HepG2 (cell line): Measurements from ENCODE around the gene EMC9. TPM values are rescaled to one million over a fixed set of nuclear protein-coding genes. Genes with fewer than 3 reads are reported as not detected.

Experiments
- AHR ChIP-seq: IDR thresholded peaks from 2 replicates; pipeline ENCODE4 v1.6.1; 2018; ENCODE audit warnings: missing genetic modification reagents, missing compliant biosample characterization
- ARHGAP35 ChIP-seq: sonication (generic); formaldehyde crosslinking; IDR thresholded peaks from 2 replicates; pipeline ENCODE4 v1.9.0; 2022; ENCODE audit warnings: mild to moderate bottlenecking, inconsistent platforms, moderate library complexity, missing genetic modification reagents, borderline replicate concordance
- ARNT ChIP-seq: fragments of 450-650 bp; IDR thresholded peaks from 2 replicates; pipeline ENCODE4 v1.6.1; 2017
- ATRX ChIP-seq: sonication (generic); formaldehyde crosslinking; IDR thresholded peaks from 2 replicates; pipeline ENCODE4 v1.4.0; 2020; ENCODE audit warnings: missing genetic modification reagents, borderline replicate concordance
- CC2D1A ChIP-seq: sonication (generic); formaldehyde crosslinking; IDR thresholded peaks from 2 replicates; pipeline ENCODE4 v1.8.1; 2023; ENCODE audit warnings: mild to moderate bottlenecking, missing genetic modification reagents
- KMT2B ChIP-seq: IDR thresholded peaks from 2 replicates; pipeline ENCODE4 v1.6.1; 2016; ENCODE audit warnings: missing genetic modification reagents, missing compliant biosample characterization
- MAZ ChIP-seq, 2 experiments: sonication (generic) in 1 of 2; formaldehyde crosslinking in 1 of 2; IDR thresholded peaks; 2 replicates each; pipeline versions ENCODE4 v1.5.0 to v1.6.1; 2012 to 2020; ENCODE audit warnings: low read depth in 2 of 2, mild to moderate bottlenecking in 2 of 2, borderline replicate concordance in 1 of 2, improper control_type of control experiment in 1 of 2, low read length in 1 of 2, missing genetic modification reagents in 1 of 2, moderate library complexity in 1 of 2
- MED13 ChIP-seq: sonication (generic); formaldehyde crosslinking; IDR thresholded peaks from 2 replicates; pipeline ENCODE4 v1.5.0; 2020; ENCODE audit warnings: missing genetic modification reagents
- MEIS2 ChIP-seq: sonication (generic); formaldehyde crosslinking; IDR thresholded peaks from 2 replicates; pipeline ENCODE4 v1.9.0; 2021; ENCODE audit warnings: mild to moderate bottlenecking, missing genetic modification reagents
- MTF2 ChIP-seq: sonication (generic); formaldehyde crosslinking; IDR thresholded peaks from 2 replicates; pipeline ENCODE4 v1.5.0; 2020; ENCODE audit warnings: missing genetic modification reagents, borderline replicate concordance
- NCOA1 ChIP-seq: sonication (generic); formaldehyde crosslinking; IDR thresholded peaks from 2 replicates; pipeline ENCODE4 v1.9.0; 2021; ENCODE audit warnings: missing genetic modification reagents
- PHF5A ChIP-seq: IDR thresholded peaks from one replicate; pipeline ENCODE4 v1.6.1; 2018; ENCODE audit warnings: low read depth, missing genetic modification reagents; ENCODE audit not compliant: unreplicated experiment
- PRMT3 ChIP-seq: sonication (generic); formaldehyde crosslinking; IDR thresholded peaks from 2 replicates; pipeline ENCODE4 v1.8.1; 2022; ENCODE audit warnings: low read depth, mild to moderate bottlenecking, moderate library complexity, missing genetic modification reagents, borderline replicate concordance
- SP1 ChIP-seq, 2 experiments: fragments of 450-650 bp in 1 of 2; sonication (generic) in 1 of 2; formaldehyde crosslinking in 1 of 2; IDR thresholded peaks; 2 replicates each; pipeline versions ENCODE4 v1.4.0 to v1.6.1; 2016 to 2020; ENCODE audit warnings: missing genetic modification reagents in 1 of 2
- SPEN ChIP-seq: sonication (generic); formaldehyde crosslinking; IDR thresholded peaks from 2 replicates; pipeline ENCODE4 v1.5.1; 2020; ENCODE audit warnings: low read depth, mild to moderate bottlenecking, missing genetic modification reagents
- TBX2 ChIP-seq: sonication (generic); formaldehyde crosslinking; IDR thresholded peaks from 2 replicates; pipeline ENCODE4 v1.5.0; 2020; ENCODE audit warnings: missing genetic modification reagents, mild to moderate bottlenecking, borderline replicate concordance
- TIGD3 ChIP-seq: sonication (generic); formaldehyde crosslinking; IDR thresholded peaks from 2 replicates; pipeline ENCODE4 v1.5.1; 2020; ENCODE audit warnings: mild to moderate bottlenecking, missing genetic modification reagents, borderline replicate concordance
- ZBTB25 ChIP-seq: IDR thresholded peaks from 2 replicates; pipeline ENCODE4 v1.6.1; 2018; ENCODE audit warnings: missing genetic modification reagents
- ZBTB8A ChIP-seq: sonication (generic); formaldehyde crosslinking; IDR thresholded peaks from 2 replicates; pipeline ENCODE4 v1.4.0; 2020; ENCODE audit warnings: mild to moderate bottlenecking, low read depth, missing genetic modification reagents, borderline replicate concordance
- ZC3H13 ChIP-seq: sonication (generic); formaldehyde crosslinking; IDR thresholded peaks from 2 replicates; pipeline ENCODE4 v1.8.1; 2023; ENCODE audit warnings: mild to moderate bottlenecking, missing genetic modification reagents, moderate library complexity
- ZMYM4 ChIP-seq: sonication (generic); formaldehyde crosslinking; IDR thresholded peaks from 2 replicates; pipeline ENCODE4 v1.8.1; 2023; ENCODE audit warnings: mild to moderate bottlenecking, missing genetic modification reagents
- ZNF205 ChIP-seq: IDR thresholded peaks from 2 replicates; pipeline ENCODE4 v1.6.1; 2018; ENCODE audit warnings: missing biosample characterization, missing genetic modification reagents
- ZNF24 ChIP-seq: fragments of 450-650 bp; IDR thresholded peaks from 2 replicates; pipeline ENCODE4 v1.6.1; 2017; ENCODE audit warnings: antibody characterized with exemption, mild to moderate bottlenecking
- ZNF276 ChIP-seq: sonication (generic); formaldehyde crosslinking; IDR thresholded peaks from 2 replicates; pipeline ENCODE4 v1.4.0; 2020; ENCODE audit warnings: mild to moderate bottlenecking, low read depth, missing genetic modification reagents
- ZNF382 ChIP-seq: sonication (generic); formaldehyde crosslinking; IDR thresholded peaks from 2 replicates; pipeline ENCODE4 v1.5.0; 2020; ENCODE audit warnings: missing genetic modification reagents, mild to moderate bottlenecking, borderline replicate concordance
- ZNF607 ChIP-seq: sonication (generic); formaldehyde crosslinking; IDR thresholded peaks from 2 replicates; pipeline ENCODE4 v1.5.1; 2020; ENCODE audit warnings: missing genetic modification reagents, mild to moderate bottlenecking, borderline replicate concordance
- ZNF788 ChIP-seq: sonication (generic); formaldehyde crosslinking; IDR thresholded peaks from 2 replicates; pipeline ENCODE4 v1.5.0; 2020; ENCODE audit warnings: mild to moderate bottlenecking, missing genetic modification reagents, borderline replicate concordance
- polyA plus RNA-seq, 8 experiments: library from polyadenylated mRNA; depleted of rRNA in 3 of 8; stranded (reverse) in 7 of 8; unstranded in 1 of 8; fragments of >200 nt; fragmentation: Illumina TruSeq in 4 of 8; extraction: Trizol in 4 of 8; gene quantifications; 2 replicates each; pipeline versions ENCODE4 v1.2.1 to v1.2.3, GENCODE V29; 2011 to 2016; ENCODE audit warnings: low read depth in 4 of 8, missing spikeins in 1 of 8, mixed read lengths in 1 of 8; ENCODE audit not compliant: insufficient read depth in 1 of 8
- total RNA-seq, 5 experiments: library from RNA; depleted of rRNA; stranded (reverse); fragments of >200 nt; fragmentation: Illumina TruSeq; extraction: Trizol; gene quantifications; 2 replicates each; pipeline ENCODE4 v1.2.3, GENCODE V29; 2016; ENCODE audit warnings: low read depth in 1 of 5
- TF ChIP-seq, protein P1 (sequence below): IDR thresholded peaks from 2 replicates; pipeline ENCODE4 v1.6.1; 2012; ENCODE audit warnings: inconsistent platforms

Gene EMC9
- total and polyA plus RNA-seq, 2 of the 13 experiments (the other 11 are each of a cell fraction or from before 2014, with no cell fraction given): 60.5 to 78.7 TPM

- TF ChIP-seq TIGD3 (CRISPR knock-in tag) (no peak), AHR (CRISPR knock-in tag) (no peak), ZNF382 (CRISPR knock-in tag) (no peak), MTF2 (CRISPR knock-in tag) (peak; percentile 32; the same call in 1 of the 2 replicates), PRMT3 (CRISPR knock-in tag) (no peak), MED13 (CRISPR knock-in tag) (no peak), ZNF788 (CRISPR knock-in tag) (no peak), ZNF205 (CRISPR knock-in tag) (no peak), ZBTB8A (CRISPR knock-in tag) (no peak), KMT2B (CRISPR knock-in tag) (no peak), MAZ (IDR thresholded peaks at IDR 0.05; ENCODE audit: borderline replicate concordance, low read depth, low read length) (no peak), MAZ (CRISPR knock-in tag; IDR thresholded peaks at IDR 0.05; ENCODE audit: low read depth) (no peak), ZBTB25 (0 out of 2 replicates have a peak, but pooled peaks have one; percentile 9), ZNF607 (CRISPR knock-in tag) (no peak), TBX2 (CRISPR knock-in tag) (no peak), SPEN (CRISPR knock-in tag) (no peak), ZNF276 (CRISPR knock-in tag) (no peak), ZMYM4 (no peak), ATRX (no peak), ARHGAP35 (CRISPR knock-in tag) (no peak), ZNF24 (0 out of 2 replicates have a peak, but pooled peaks have one; percentile 44), NCOA1 (CRISPR knock-in tag) (no peak), ARNT (no peak), CC2D1A (CRISPR knock-in tag) (peak; percentile 88), MEIS2 (CRISPR knock-in tag) (no peak), PHF5A (CRISPR knock-in tag) (no peak), SP1 (IDR thresholded peaks at IDR 0.05) (no peak), SP1 (CRISPR knock-in tag; IDR thresholded peaks at IDR 0.05) (no peak), ZC3H13 (CRISPR knock-in tag) (no peak)
- TF ChIP-seq, protein P1, sequence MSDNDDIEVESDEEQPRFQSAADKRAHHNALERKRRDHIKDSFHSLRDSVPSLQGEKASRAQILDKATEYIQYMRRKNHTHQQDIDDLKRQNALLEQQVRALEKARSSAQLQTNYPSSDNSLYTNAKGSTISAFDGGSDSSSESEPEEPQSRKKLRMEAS: no peak
Measured at GRCh38 chr14:24110523-24110922, 30.9 kb downstream of the EMC9 start (continued).
